PC-9 (cell line): ENCODE results near the gene TMEM163.

ENCODE experiments used
- EZH2 ChIP-seq: fragments of 200-600 bp; sonication (generic); IDR thresholded peaks from 2 replicates; pipeline ENCODE4 v1.8.0; 2017; ENCODE audit warnings: antibody characterized with exemption, low read depth
- TF ChIP-seq, protein P1 (sequence below): fragments of 200-600 bp; sonication (generic); conservative IDR thresholded peaks from 2 replicates; pipeline ENCODE4 v1.6.1; 2017; ENCODE audit warnings: mixed run types, antibody characterized with exemption, mild to moderate bottlenecking, moderate library complexity

GRCh38 chr2:134736167-134736880 lies 17.5 kb upstream of the TMEM163 start:
- no peak for TF ChIP-seq EZH2
- TF ChIP-seq, protein P1, sequence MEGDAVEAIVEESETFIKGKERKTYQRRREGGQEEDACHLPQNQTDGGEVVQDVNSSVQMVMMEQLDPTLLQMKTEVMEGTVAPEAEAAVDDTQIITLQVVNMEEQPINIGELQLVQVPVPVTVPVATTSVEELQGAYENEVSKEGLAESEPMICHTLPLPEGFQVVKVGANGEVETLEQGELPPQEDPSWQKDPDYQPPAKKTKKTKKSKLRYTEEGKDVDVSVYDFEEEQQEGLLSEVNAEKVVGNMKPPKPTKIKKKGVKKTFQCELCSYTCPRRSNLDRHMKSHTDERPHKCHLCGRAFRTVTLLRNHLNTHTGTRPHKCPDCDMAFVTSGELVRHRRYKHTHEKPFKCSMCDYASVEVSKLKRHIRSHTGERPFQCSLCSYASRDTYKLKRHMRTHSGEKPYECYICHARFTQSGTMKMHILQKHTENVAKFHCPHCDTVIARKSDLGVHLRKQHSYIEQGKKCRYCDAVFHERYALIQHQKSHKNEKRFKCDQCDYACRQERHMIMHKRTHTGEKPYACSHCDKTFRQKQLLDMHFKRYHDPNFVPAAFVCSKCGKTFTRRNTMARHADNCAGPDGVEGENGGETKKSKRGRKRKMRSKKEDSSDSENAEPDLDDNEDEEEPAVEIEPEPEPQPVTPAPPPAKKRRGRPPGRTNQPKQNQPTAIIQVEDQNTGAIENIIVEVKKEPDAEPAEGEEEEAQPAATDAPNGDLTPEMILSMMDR: no peak
